Measurements from ENCODE around the gene NAT16.

DNA sequence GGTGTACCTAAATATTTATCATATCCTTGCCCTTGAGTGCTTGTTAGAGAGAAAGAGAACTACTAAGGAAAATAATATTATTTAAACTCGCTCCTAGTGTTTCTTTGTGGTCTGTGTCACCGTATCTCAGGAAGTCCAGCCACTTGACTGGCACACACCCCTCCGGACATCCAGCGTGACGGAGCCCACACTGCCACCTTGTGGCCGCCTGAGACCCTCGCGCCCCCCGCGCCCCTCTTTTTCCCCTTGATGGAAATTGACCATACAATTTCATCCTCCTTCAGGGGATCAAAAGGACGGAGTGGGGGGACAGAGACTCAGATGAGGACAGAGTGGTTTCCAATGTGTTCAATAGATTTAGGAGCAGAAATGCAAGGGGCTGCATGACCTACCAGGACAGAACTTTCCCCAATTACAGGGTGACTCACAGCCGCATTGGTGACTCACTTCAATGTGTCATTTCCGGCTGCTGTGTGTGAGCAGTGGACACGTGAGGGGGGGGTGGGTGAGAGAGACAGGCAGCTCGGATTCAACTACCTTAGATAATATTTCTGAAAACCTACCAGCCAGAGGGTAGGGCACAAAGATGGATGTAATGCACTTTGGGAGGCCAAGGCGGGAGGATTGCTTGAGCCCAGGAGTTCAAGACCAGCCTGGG is 41.8 kb downstream of the NAT16 start:
- TF ChIP-seq FOS (IDR thresholded peaks at IDR 0.05; ENCODE audit: low read depth, low read length): peak; percentile 100
- peak; percentile 39; the same call in 1 of the 2 replicates for TF ChIP-seq RAD21 (IDR thresholded peaks at IDR 0.05; ENCODE audit: low read length)
- peak; percentile 60 for TF ChIP-seq CTCF (conservative IDR thresholded peaks at IDR 0.05; ENCODE audit: low read depth, low read length)
- TF ChIP-seq RFX5 (IDR thresholded peaks at IDR 0.05; ENCODE audit: low read depth, low read length): no peak
- TF ChIP-seq MAFK (IDR thresholded peaks at IDR 0.05; ENCODE audit: low read depth, low read length): no peak
- peak; percentile 77 for TF ChIP-seq POLR2A (IDR thresholded peaks at IDR 0.05; ENCODE audit: low read depth, low read length)
